Skeletal muscle satellite cell (primary cell): ENCODE results near the gene UBE2M. TPM values are rescaled to one million over a fixed set of nuclear protein-coding genes. Genes with fewer than 3 reads are reported as not detected.
"Not testable (repeated sequence)": the region's sequence is repeated elsewhere in the genome, so short reads cannot be mapped to it uniquely, and the experiment has no call there.

Experiments used
- H3K27me3 ChIP-seq: 2 replicates; pipeline ENCODE4 v1.7.0; 2013; ENCODE audit warnings: low read length; ENCODE audit not compliant: control insufficient read depth, insufficient read depth
- H3K36me3 ChIP-seq: 2 replicates; pipeline ENCODE4 v1.7.0; 2013; ENCODE audit warnings: mild to moderate bottlenecking, control low read depth, low read length; ENCODE audit not compliant: insufficient read depth
- H3K4me1 ChIP-seq: 2 replicates; pipeline ENCODE4 v1.7.0; 2013; ENCODE audit warnings: low read length; ENCODE audit not compliant: control insufficient read depth, insufficient read depth
- H3K4me2 ChIP-seq: 2 replicates; pipeline ENCODE4 v1.7.0; 2013; ENCODE audit warnings: mild to moderate bottlenecking, low read length
- H3K4me3 ChIP-seq: 2 replicates; pipeline ENCODE4 v1.7.0; 2013; ENCODE audit warnings: low read length
- H3K9ac ChIP-seq: 2 replicates; pipeline ENCODE4 v1.7.0; 2013; ENCODE audit warnings: mild to moderate bottlenecking, low read depth, low read length, moderate library complexity
- H3K9me3 ChIP-seq: replicated peaks from 2 replicates; pipeline ENCODE4 v1.7.0; 2013; ENCODE audit warnings: mild to moderate bottlenecking, control low read depth, low read length
- small RNA-seq: library from RNA; depleted of rRNA; stranded (forward); fragments of <200 nt; gene quantifications from one replicate; pipeline ENCODE3, GENCODE V24; 2012

UBE2M gene

DNA sequence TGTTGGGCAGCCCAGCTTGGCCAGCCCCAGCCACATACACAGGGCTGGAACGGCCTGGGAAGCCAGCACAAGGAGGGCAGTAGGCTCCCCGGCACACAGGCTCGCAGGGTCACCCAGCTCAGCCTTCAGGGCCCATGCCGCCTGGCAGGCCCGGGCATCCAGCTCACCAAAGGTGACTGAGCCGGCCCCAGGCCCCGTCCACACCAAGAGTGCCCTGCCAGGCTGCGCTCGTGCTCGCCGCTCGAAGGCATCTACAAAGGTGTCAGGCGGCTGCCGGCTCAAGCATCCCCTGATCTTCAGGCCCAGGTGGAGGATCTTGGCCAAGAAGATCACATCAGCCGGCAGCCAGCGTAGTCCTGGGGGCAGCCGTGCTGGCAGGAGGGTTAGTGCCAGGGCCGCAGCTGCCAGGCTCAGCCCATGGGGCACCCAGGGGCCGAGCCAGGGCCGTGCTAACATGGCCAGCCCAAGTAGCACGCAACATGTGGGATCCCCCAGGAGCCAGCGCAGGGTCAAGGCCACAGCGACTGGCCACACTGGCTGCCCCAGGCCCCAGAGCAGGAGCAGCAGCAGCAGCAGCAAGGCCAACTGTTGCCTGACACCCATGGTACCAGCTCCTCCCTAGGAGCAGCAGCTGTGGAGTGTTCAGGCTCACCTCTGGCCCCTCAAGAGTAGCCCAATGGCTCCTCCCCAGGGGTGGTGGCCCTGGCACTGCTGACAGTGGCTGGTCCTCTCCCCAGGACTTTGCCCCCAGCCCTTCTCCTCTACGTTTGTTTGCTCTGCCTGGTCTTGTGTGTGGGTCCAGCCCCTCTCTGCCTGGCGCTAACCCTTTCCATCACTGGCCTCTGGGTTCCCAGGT is 46.8 kb downstream of the UBE2M start, which contains the start of gene SLC27A5:
Gene SLC27A5 (minus strand): TSS at position 640 of the 856 bp plus-strand sequence. CDS start 37 bp downstream, at position 603.
- no peaks in the 10 kb centered on the region for H3K4me1 ChIP-seq
- no peak within 1 kb of the TSS for H3K4me2 ChIP-seq
- H3K27me3 ChIP-seq, result no peaks in the 10 kb centered on the region
- H3K9me3 ChIP-seq, result no peaks in the 10 kb centered on the region
- H3K36me3 ChIP-seq, result peaks cover 18% of the 10 kb centered on the region
- H3K4me3 ChIP-seq, result no peak within 1 kb of the TSS
- no peak within 1 kb of the TSS for H3K9ac ChIP-seq

DNA sequence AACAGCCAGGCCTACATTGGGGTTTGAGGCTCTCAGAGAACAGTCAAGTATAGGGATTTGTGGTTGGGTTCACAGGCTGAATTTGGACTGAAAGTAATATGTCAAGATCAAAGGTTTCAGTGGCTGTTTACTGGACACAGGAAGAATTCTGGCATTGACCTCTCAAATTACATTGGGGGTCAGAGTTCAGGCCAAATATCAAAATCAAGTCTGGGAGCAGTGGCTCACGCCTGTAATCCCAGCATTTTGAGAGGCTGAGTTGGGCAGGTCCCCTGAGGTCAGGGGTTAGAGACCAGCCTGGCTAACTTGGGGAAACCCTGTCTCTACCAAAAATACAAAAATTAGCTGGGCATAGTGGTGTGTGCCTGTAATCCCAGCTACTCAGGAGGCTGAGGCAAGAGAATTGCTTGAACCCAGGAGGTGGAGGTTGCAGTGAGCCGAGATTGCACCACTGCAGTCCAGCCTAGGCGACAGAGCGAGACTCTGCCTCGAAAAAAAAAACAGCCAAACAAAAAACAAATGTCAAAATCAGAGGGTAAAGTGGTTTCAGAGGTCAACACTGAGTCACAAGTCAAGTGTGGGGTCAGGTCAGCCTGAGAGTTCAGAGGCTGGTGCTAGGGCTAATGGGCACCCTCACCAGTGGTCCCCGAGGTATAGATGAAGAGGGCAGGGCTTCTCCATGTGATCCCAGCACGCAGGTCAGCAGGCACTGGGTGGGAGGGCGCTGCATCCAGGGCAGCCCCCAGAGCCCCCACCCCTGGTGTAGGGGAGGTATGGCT is 48.1 kb downstream of the UBE2M start:
- Histone ChIP-seq H3K4me3 (no peak overlapping the region), H3K9ac (no peak overlapping the region), H3K36me3 (peaks cover 7% of the 10 kb centered on the region)

GRCh38 chr19:58509731-58510083 is 48.7 kb downstream of the UBE2M start:
- H3K9ac ChIP-seq, result no peak overlapping the region
- H3K27me3 ChIP-seq, result no peaks in the 10 kb centered on the region
- H3K9me3 ChIP-seq, result no peaks in the 10 kb centered on the region
- H3K4me3 ChIP-seq, result no peak overlapping the region
- no peak overlapping the region for H3K4me2 ChIP-seq
- no peaks in the 10 kb centered on the region for H3K4me1 ChIP-seq
- peaks cover 6% of the 10 kb centered on the region for H3K36me3 ChIP-seq

More for the DNA sequence above, 48.1 kb downstream of the UBE2M start:
- Histone ChIP-seq H3K4me1 (no peaks in the 10 kb centered on the region), H3K27me3 (no peaks in the 10 kb centered on the region), H3K4me2 (no peak overlapping the region), H3K9me3 (no peaks in the 10 kb centered on the region)

- not testable (repeated sequence) for H3K27me3 ChIP-seq, H3K36me3 ChIP-seq, H3K4me2 ChIP-seq, H3K9me3 ChIP-seq, H3K9ac ChIP-seq, H3K4me1 ChIP-seq, H3K4me3 ChIP-seq
These were observed 50.7 kb downstream of the UBE2M start for GRCh38 chr19:58507602-58508223.

Small RNA genes within 50 kb of the gene (small RNA-seq; reads per million reads assigned to genes)
- gene MIR6807 (0.84 reads per million, percentile 20 among the genes with 10 or more reads in this experiment), gene RN7SL525P (not detected)
